Thyroid gland (tissue), 4 donors: Measurements from ENCODE around the gene MLLT1. TPM values are rescaled to one million over a fixed set of nuclear protein-coding genes. Genes with fewer than 3 reads are reported as not detected.

ENCODE experiments used
- DNase-seq, 2 donors: peaks; one replicate each; pipeline ENCODE4 v3.0.0-alpha.2; 2019
- H3K27ac ChIP-seq, 3 donors: fragments of 200-600 bp; sonication (generic); 1 replicate in 2 of 3; 2 replicates in 1 of 3; pipeline ENCODE4 v1.5.1; 2016 to 2019; ENCODE audit warnings: mild to moderate bottlenecking in 1 of 3, moderate library complexity in 1 of 3
- H3K27me3 ChIP-seq: fragments of 200-600 bp; sonication (generic); one replicate; pipeline ENCODE4 v1.5.1; 2019
- H3K36me3 ChIP-seq, 2 donors: fragments of 200-600 bp; sonication (generic); one replicate each; pipeline ENCODE4 v1.5.1; 2016 to 2019
- H3K4me1 ChIP-seq, 2 donors: fragments of 200-600 bp; sonication (generic); one replicate each; pipeline ENCODE4 v1.5.1; 2017 to 2019
- H3K4me3 ChIP-seq, 3 donors: fragments of 200-600 bp; sonication (generic); replicated peaks in 1 of 3; 1 replicate in 2 of 3; 2 replicates in 1 of 3; pipeline ENCODE4 v1.5.1; 2016; ENCODE audit warnings: mild to moderate bottlenecking in 1 of 3
- H3K9me3 ChIP-seq: fragments of 200-600 bp; sonication (generic); one replicate; pipeline ENCODE4 v1.5.1; 2017
- POLR2A ChIP-seq, 2 donors: fragments of 450-650 bp; IDR thresholded peaks; one replicate each; pipeline ENCODE4 v1.6.1; 2017; ENCODE audit warnings: antibody characterized with exemption in 2 of 2, mild to moderate bottlenecking in 2 of 2, moderate library complexity in 1 of 2
- WGBS, 2 donors: methylation state at CpG; one replicate each; pipeline ENCODE4 v1.1.5; 2017; 5-methylcytosine and 5-hydroxymethylcytosine counted together
- intact Hi-C: fragments of 100-400 bp; cut with DNase I; formaldehyde crosslinking; loops from one replicate; pipeline ENCODE4 v1.15.1; 2023
- total RNA-seq, 4 donors: library from RNA; depleted of rRNA; stranded (reverse); fragments of >200 nt; gene quantifications; one replicate each; pipeline ENCODE4 v1.2.3, GENCODE V29; 2016
- TF ChIP-seq, protein P1 (sequence below), 6 experiments: fragments of 200-600 bp in 3 of 6; fragments of 450-650 bp in 3 of 6; sonication (generic) in 3 of 6; IDR thresholded peaks; one replicate each; pipeline ENCODE4 v1.5.1; 2016 to 2019; ENCODE audit warnings: antibody characterized with exemption in 6 of 6, mild to moderate bottlenecking in 2 of 6, inconsistent platforms in 1 of 6, moderate library complexity in 1 of 6

Gene MLLT1
- total RNA-seq, 4 donors from 2014 or later: 19.2 to 35.0 (median 26.7) TPM

GRCh38 chr19:6272913-6273600 lies 6.7 kb downstream of the MLLT1 start:
- WGBS, 2 donors: 68 to 70% methylated on average over 22 of the region's 22 CpGs
- Histone ChIP-seq H3K9me3 (no peaks in the 10 kb centered on the region), H3K4me1 (peaks cover 50 to 74% of the 10 kb centered on the region in 2 donors), H3K27me3 (no peaks in the 10 kb centered on the region), H3K4me3 (no peak overlapping the region), H3K36me3 (peaks cover 4 to 13% of the 10 kb centered on the region in 2 donors), H3K27ac (peak overlapping the region; percentile 79 to 87 (median 82))
- no peak for TF ChIP-seq POLR2A (IDR thresholded peaks at IDR 0.05)
- TF ChIP-seq, protein P1, sequence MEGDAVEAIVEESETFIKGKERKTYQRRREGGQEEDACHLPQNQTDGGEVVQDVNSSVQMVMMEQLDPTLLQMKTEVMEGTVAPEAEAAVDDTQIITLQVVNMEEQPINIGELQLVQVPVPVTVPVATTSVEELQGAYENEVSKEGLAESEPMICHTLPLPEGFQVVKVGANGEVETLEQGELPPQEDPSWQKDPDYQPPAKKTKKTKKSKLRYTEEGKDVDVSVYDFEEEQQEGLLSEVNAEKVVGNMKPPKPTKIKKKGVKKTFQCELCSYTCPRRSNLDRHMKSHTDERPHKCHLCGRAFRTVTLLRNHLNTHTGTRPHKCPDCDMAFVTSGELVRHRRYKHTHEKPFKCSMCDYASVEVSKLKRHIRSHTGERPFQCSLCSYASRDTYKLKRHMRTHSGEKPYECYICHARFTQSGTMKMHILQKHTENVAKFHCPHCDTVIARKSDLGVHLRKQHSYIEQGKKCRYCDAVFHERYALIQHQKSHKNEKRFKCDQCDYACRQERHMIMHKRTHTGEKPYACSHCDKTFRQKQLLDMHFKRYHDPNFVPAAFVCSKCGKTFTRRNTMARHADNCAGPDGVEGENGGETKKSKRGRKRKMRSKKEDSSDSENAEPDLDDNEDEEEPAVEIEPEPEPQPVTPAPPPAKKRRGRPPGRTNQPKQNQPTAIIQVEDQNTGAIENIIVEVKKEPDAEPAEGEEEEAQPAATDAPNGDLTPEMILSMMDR (IDR thresholded peaks at IDR 0.05): no peak
- no peak for DNase-seq
- intact Hi-C loops: no loop called here

- no peaks in the 10 kb centered on the region for H3K9me3 ChIP-seq
- intact Hi-C loops: no loop called here
- H3K4me1 ChIP-seq: peaks cover 47 to 67% of the 10 kb centered on the region in 2 donors
- 48 to 50% methylated on average over 11 of the region's 11 CpGs for WGBS, 2 donors
- TF ChIP-seq, protein P1 (IDR thresholded peaks at IDR 0.05): no peak
- TF ChIP-seq POLR2A (IDR thresholded peaks at IDR 0.05): no peak
- no peaks in the 10 kb centered on the region for H3K27me3 ChIP-seq
- H3K27ac ChIP-seq: peak overlapping the region; percentile 72 to 87 (median 82)
- DNase-seq: no peak
- H3K4me3 ChIP-seq: peak overlapping the region in 1 of 3 donors; percentile 16
- peaks cover 4 to 13% of the 10 kb centered on the region in 2 donors for H3K36me3 ChIP-seq
These were observed 7.4 kb downstream of the MLLT1 start for GRCh38 chr19:6272411-6272791.

GRCh38 chr19:6271721-6272410 lies 7.9 kb downstream of the MLLT1 start:
- peaks cover 4 to 13% of the 10 kb centered on the region in 2 donors for H3K36me3 ChIP-seq
- H3K9me3 ChIP-seq: no peaks in the 10 kb centered on the region
- peak in 1 of 2 donors; percentile 7 for TF ChIP-seq POLR2A (IDR thresholded peaks at IDR 0.05)
- TF ChIP-seq, protein P1 (IDR thresholded peaks at IDR 0.05): no peak
- intact Hi-C loops: no loop called here
- 10 to 24% methylated on average over 27 to 35 of the region's 35 CpGs for WGBS, 2 donors
- peaks cover 44 to 62% of the 10 kb centered on the region in 2 donors for H3K4me1 ChIP-seq
- peak overlapping the region in 1 of 3 donors; percentile 16 for H3K4me3 ChIP-seq
- H3K27me3 ChIP-seq: no peaks in the 10 kb centered on the region
- peak; percentile 90 to 93 for DNase-seq
- H3K27ac ChIP-seq: peak overlapping the region; percentile 72 to 87 (median 82)

DNA sequence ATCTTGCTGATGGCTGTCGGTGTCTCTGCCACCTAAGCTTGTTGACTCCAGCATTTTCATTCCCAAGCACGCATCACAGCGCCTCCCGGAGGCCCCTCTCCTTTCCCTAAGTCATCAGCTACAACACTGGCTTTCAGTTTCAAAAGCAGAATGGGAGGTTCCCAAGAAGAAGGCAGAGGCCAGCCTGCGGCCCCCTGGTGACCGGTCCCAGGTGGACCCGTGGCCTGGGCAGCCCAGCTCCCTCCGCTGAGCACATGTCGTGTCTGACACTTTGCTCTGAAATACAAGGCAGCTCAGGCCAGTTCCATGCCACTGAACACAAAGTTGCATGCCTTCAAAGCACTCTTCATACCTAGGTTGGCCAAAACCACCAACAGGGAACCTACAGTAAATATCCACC lies 8.5 kb downstream of the MLLT1 start:
- H3K4me1 ChIP-seq: peaks cover 44 to 58% of the 10 kb centered on the region in 2 donors
- intact Hi-C loops: no loop called here
- H3K27ac ChIP-seq: peak overlapping the region; percentile 72 to 87 (median 82)
- H3K4me3 ChIP-seq: no peak overlapping the region
- WGBS, 2 donors: 25 to 40% methylated on average over 9 of the region's 9 CpGs
- peak; percentile 77 to 81 for DNase-seq
- peaks cover 4 to 13% of the 10 kb centered on the region in 2 donors for H3K36me3 ChIP-seq
- no peak for TF ChIP-seq POLR2A (IDR thresholded peaks at IDR 0.05)
- TF ChIP-seq, protein P1 (IDR thresholded peaks at IDR 0.05): peak in 4 of 6 experiments; percentile 7 to 36 (median 24)
- H3K9me3 ChIP-seq: no peaks in the 10 kb centered on the region
- H3K27me3 ChIP-seq: no peaks in the 10 kb centered on the region

- intact Hi-C loops: no loop called here
- Histone ChIP-seq H3K36me3 (peaks cover 4 to 13% of the 10 kb centered on the region in 2 donors), H3K9me3 (no peaks in the 10 kb centered on the region), H3K4me1 (peaks cover 44 to 58% of the 10 kb centered on the region in 2 donors), H3K27me3 (no peaks in the 10 kb centered on the region), H3K4me3 (no peak overlapping the region), H3K27ac (peak overlapping the region; percentile 72 to 87 (median 82))
- 87 to 89% methylated on average over 17 of the region's 17 CpGs for WGBS, 2 donors
- DNase-seq: no peak
- TF ChIP-seq POLR2A (IDR thresholded peaks at IDR 0.05): no peak
- TF ChIP-seq, protein P1 (IDR thresholded peaks at IDR 0.05): no peak
These were observed 9.0 kb downstream of the MLLT1 start for GRCh38 chr19:6270822-6271221.
